Measurements from ENCODE around the gene STK39. TPM values are rescaled to one million over a fixed set of nuclear protein-coding genes. Genes with fewer than 3 reads are reported as not detected.

Gene STK39
- total RNA-seq, 4 donors from 2014 or later = 18.4 to 65.0 (median 27.1) TPM

DNA sequence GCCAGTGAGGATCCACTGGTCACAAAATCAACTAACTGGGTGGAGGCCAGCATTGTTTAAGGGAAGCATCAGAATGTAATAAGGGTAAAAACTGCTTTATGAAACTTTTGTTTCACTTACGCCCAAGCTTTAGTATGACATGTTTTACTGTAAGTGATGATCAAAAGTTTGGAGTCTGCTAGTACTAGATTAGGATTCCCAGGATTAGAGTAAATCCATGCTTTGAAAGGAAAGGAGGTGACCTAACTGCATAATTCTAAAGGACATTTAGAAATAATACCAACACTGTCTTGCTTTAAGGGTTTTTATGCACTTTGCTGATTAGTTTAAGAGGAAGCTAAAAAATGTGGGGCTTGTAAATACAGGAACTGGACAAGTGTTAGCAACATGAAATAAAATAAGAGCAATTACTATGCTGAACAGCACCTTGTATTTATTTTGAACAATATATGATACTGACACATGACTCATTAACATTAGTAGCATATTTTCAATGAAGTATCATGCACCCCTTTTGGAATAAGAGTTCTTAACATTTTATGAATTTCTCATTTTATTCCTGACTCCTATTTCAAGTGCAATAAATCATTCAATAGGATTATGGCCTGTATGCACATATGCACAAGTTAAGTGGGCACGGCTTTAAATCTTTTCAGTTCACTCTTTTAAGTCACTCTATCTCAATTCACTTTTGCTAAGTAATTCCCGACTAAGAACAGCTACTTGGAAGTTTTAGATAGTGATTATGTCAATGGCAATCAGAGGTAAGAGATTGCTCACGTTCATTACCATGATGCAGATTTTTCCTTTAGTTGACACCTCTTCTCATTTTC is 62.5 kb downstream of the STK39 start:
- DNase-seq (ENCODE audit: low spot score) = no peak
- no peak for ATAC-seq (ENCODE audit: low FRiP score)
- TF ChIP-seq, protein P1, sequence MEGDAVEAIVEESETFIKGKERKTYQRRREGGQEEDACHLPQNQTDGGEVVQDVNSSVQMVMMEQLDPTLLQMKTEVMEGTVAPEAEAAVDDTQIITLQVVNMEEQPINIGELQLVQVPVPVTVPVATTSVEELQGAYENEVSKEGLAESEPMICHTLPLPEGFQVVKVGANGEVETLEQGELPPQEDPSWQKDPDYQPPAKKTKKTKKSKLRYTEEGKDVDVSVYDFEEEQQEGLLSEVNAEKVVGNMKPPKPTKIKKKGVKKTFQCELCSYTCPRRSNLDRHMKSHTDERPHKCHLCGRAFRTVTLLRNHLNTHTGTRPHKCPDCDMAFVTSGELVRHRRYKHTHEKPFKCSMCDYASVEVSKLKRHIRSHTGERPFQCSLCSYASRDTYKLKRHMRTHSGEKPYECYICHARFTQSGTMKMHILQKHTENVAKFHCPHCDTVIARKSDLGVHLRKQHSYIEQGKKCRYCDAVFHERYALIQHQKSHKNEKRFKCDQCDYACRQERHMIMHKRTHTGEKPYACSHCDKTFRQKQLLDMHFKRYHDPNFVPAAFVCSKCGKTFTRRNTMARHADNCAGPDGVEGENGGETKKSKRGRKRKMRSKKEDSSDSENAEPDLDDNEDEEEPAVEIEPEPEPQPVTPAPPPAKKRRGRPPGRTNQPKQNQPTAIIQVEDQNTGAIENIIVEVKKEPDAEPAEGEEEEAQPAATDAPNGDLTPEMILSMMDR (IDR thresholded peaks at IDR 0.05) = no peak

DNA sequence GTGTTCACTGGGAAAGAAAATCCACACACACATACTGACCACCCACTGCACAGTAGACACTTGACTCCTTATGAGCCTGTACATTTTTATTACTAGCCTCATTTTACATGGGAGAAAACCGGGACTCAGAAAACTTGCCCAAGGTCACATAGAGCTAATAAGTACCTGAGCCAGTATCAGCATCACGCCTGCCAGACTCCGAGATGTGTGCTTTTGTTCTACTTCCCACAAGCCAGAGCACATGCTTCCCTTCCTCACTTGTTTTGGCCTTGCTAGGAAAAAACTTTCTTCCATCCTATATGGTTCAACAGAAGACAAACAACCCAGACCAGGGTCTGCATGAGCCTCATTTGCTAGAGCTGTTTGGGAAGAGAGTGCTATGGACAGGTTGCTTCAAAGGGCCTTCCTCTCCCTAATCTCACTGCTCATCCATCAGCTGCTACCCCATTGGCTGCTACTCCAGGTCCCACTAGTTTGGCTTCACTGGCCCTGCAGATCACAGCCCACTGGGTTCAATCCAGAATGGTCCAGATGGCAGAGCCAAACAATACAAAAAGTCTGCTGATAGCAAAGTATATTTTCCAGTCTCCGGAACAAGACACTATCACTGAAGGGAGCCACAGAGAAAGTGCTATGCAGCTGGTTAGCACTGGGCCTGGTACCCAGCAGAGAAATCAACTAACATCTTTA is 63.9 kb downstream of the STK39 start:
- ATAC-seq (ENCODE audit: low FRiP score) (no peak), DNase-seq (ENCODE audit: low spot score) (no peak)
- TF ChIP-seq, protein P1 (IDR thresholded peaks at IDR 0.05) = no peak

DNA sequence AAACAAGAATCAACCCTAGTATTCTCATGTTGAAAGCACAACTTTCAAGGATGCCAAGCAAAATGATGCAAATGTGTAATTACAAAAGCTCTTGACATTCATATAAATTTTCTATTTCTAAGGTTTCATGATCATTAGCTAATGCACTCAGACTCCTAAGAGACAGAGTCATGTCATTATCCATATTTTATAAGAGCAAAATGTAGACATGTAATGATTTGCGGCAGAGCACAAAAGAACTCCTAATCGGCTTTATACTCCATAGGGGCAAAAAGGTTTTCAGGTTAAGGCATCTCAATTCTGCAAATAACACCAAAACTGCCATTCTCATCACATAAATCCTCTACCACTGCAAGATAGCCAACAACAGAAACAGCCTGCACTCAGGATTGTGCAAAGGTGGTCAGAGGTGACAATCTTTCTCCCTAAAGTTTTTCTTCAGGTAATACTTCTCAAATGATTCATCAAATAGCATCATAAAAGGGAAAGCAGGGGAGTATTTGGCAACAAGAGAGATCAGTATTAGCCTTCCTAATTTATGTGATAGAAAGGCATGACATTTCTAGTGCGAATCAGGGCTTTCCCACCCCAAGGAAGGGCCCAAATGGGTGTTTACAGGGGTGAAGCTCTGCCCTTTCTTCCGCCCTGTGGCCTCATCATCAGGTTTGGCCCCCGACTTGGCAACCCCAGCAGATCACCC is 64.7 kb downstream of the STK39 start:
- DNase-seq (ENCODE audit: low spot score) (no peak), ATAC-seq (ENCODE audit: low FRiP score) (peak; percentile 59)
- TF ChIP-seq, protein P1 (IDR thresholded peaks at IDR 0.05) = no peak

DNA sequence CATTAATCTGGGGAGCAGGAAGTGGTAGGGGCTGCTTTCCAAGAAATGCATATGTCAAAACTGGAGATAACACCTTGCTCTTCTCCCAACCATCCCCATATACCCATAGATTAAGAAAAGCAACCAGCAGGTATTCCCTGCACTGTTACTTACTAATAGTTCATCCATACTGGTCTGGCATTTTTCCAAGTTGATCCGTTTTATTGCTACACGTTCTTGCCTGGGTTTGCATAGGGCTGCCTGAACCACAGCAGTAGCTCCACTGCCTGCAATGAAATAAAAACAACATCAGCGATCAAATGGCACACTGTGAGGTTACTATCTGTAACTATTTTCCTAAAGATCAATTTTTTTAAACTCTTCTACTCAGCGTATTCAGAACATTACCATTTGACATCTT is 65.6 kb downstream of the STK39 start:
- no peak for DNase-seq (ENCODE audit: low spot score)
- ATAC-seq (ENCODE audit: low FRiP score) = no peak
- TF ChIP-seq, protein P1 (IDR thresholded peaks at IDR 0.05) = no peak

DNA sequence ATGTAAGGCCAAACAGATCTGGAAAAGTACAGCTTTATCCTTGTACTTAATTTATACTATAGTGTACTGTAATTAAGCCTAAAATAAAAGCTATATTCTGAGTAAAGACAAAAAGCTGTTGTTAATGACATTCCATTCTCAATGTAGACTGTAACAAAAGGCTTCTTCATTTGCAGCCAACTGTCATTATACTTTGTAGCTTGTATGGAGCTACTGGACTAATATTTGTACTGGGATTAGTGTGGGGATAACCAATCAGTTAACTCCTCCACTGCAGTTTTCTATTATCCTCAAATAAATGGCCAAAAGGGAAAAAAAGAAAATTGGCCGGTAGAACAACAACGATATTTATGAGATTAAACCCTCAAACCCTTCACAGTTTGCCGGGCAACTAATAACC is 66.5 kb downstream of the STK39 start:
- TF ChIP-seq, protein P1 (IDR thresholded peaks at IDR 0.05) = no peak
- DNase-seq (ENCODE audit: low spot score) (no peak), ATAC-seq (ENCODE audit: low FRiP score) (no peak)

DNA sequence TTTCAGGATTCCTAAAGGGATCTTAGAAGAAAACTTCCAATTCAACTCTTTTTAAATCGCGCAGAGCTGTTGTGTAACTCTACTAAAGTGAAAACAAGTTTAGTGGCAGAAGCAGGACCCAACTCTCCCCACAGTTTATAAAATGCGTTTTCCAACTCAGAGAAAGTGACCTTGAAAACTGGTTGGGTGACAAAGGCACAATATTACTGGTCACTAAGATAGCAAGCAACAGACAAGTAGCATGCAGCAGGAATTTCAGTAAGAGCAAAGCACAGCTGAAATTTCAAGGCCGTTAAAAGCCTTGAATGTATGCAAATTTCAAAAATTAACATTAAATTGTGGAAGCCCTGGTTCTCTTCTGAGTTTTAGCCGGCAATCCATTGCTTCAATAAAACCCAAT is 66.9 kb downstream of the STK39 start:
- ATAC-seq (ENCODE audit: low FRiP score) = no peak
- TF ChIP-seq, protein P1 (IDR thresholded peaks at IDR 0.05) = no peak
- no peak for DNase-seq (ENCODE audit: low spot score)
